Trophoblast cell (in vitro differentiated cells and primary cell): ENCODE measurements around the gene NCK2.

Experiments used
- DNase-seq, 2 donors: peaks; one replicate each; pipeline ENCODE4 v3.0.0-alpha.2; 2016
- H2AFZ ChIP-seq: 2 replicates; pipeline ENCODE4 v1.6.1; 2013; ENCODE audit warnings: low read length, moderate library complexity, mild to moderate bottlenecking; ENCODE audit not compliant: insufficient read depth, poor library complexity
- H2AK5ac ChIP-seq: 2 replicates; pipeline ENCODE4 v1.6.1; 2013; ENCODE audit warnings: mild to moderate bottlenecking, low read length
- H2BK120ac ChIP-seq: 2 replicates; pipeline ENCODE4 v1.6.1; 2013; ENCODE audit warnings: low read length, mild to moderate bottlenecking, moderate library complexity; ENCODE audit not compliant: insufficient read depth, poor library complexity
- H2BK12ac ChIP-seq: 2 replicates; pipeline ENCODE4 v1.6.1; 2013; ENCODE audit warnings: mild to moderate bottlenecking, low read length, moderate library complexity
- H2BK5ac ChIP-seq: 2 replicates; pipeline ENCODE4 v1.6.1; 2013; ENCODE audit warnings: low read length, low read depth, moderate library complexity, mild to moderate bottlenecking; ENCODE audit not compliant: poor library complexity
- H3K14ac ChIP-seq: 2 replicates; pipeline ENCODE4 v1.6.1; 2013; ENCODE audit warnings: mild to moderate bottlenecking, low read length
- H3K18ac ChIP-seq: 2 replicates; pipeline ENCODE4 v1.6.1; 2013; ENCODE audit warnings: mild to moderate bottlenecking, low read length
- H3K23ac ChIP-seq: 2 replicates; pipeline ENCODE4 v1.6.1; 2013; ENCODE audit warnings: low read length
- H3K27ac ChIP-seq: 2 replicates; pipeline ENCODE4 v1.5.1; 2013; ENCODE audit warnings: low read depth, mild to moderate bottlenecking, inconsistent platforms, low read length, moderate library complexity
- H3K27me3 ChIP-seq: 2 replicates; pipeline ENCODE4 v1.6.1; 2013; ENCODE audit warnings: inconsistent platforms, mild to moderate bottlenecking, low read length, moderate library complexity; ENCODE audit not compliant: insufficient read depth
- H3K36me3 ChIP-seq, 2 experiments: 1 replicate in 1 of 2; 2 replicates in 1 of 2; pipeline ENCODE4 v1.6.1; 2013; ENCODE audit warnings: low read length in 2 of 2, mild to moderate bottlenecking in 2 of 2, moderate library complexity in 1 of 2; ENCODE audit not compliant: insufficient read depth in 2 of 2, control insufficient read depth in 1 of 2
- H3K4ac ChIP-seq: 2 replicates; pipeline ENCODE4 v1.6.1; 2013; ENCODE audit warnings: low read depth, mild to moderate bottlenecking, low read length, moderate library complexity
- H3K4me1 ChIP-seq, 2 experiments: 1 replicate in 1 of 2; 2 replicates in 1 of 2; pipeline ENCODE4 v1.6.1; 2013; ENCODE audit warnings: low read length in 2 of 2, mild to moderate bottlenecking in 2 of 2, moderate library complexity in 1 of 2; ENCODE audit not compliant: insufficient read depth in 2 of 2, control insufficient read depth in 1 of 2
- H3K4me2 ChIP-seq: 2 replicates; pipeline ENCODE4 v1.6.1; 2013; ENCODE audit warnings: inconsistent platforms, mild to moderate bottlenecking, low read length, moderate library complexity
- H3K4me3 ChIP-seq: 2 replicates; pipeline ENCODE4 v1.5.1; 2013; ENCODE audit warnings: mild to moderate bottlenecking, low read depth, low read length, inconsistent platforms
- H3K79me1 ChIP-seq: one replicate; pipeline ENCODE4 v1.6.1; 2013; ENCODE audit warnings: low read length
- H3K79me2 ChIP-seq: 2 replicates; pipeline ENCODE4 v1.6.1; 2013; ENCODE audit warnings: low read length, mild to moderate bottlenecking; ENCODE audit not compliant: control insufficient read depth, insufficient read depth, poor library complexity
- H3K9ac ChIP-seq: 2 replicates; pipeline ENCODE4 v1.6.1; 2013; ENCODE audit warnings: mild to moderate bottlenecking, low read length
- H3K9me3 ChIP-seq: 2 replicates; pipeline ENCODE4 v1.6.1; 2013; ENCODE audit warnings: low read depth, mild to moderate bottlenecking, control low read depth, inconsistent platforms, low read length; ENCODE audit not compliant: insufficient read depth
- H4K12ac ChIP-seq: 2 replicates; pipeline ENCODE4 v1.6.1; 2013; ENCODE audit warnings: low read depth, mild to moderate bottlenecking, low read length, moderate library complexity
- H4K8ac ChIP-seq: 2 replicates; pipeline ENCODE4 v1.6.1; 2013; ENCODE audit warnings: low read depth, mild to moderate bottlenecking, low read length, moderate library complexity
- H4K91ac ChIP-seq: one replicate; pipeline ENCODE4 v1.6.1; 2013; ENCODE audit warnings: low read depth, mild to moderate bottlenecking, low read length, moderate library complexity
- WGBS: extraction: QIAGEN DNeasy Blood & Tissue Kit; methylation state at CpG from one replicate; pipeline ENCODE4 v1.1.7; 2013; ENCODE audit warnings: missing lambda C conversion rate; ENCODE audit not compliant: insufficient read length, insufficient coverage; ENCODE audit errors: extremely low coverage; 5-methylcytosine and 5-hydroxymethylcytosine counted together

The NCK2 gene

DNA sequence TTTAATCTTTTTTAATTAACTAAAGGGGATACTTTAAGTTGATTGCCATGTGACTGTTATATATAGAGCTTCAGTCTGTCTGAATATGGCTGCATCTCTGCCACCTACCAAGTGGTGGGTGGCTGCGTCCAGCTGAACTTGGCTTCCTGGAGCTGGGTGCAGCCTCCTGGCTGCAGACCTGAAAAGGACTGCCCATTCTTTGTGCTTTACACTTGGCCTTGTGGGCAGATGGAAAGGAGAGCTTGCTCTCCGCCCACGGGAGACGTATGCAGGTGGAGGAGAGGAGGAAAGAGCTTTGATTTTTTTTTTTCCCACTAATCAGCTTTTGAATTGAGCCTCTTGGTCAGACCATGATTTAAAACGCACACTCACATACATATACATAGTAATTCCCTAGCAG, 34.7 kb downstream of the NCK2 start:
- Histone ChIP-seq H3K79me2 (peaks cover 6% of the 10 kb centered on the region), H3K4me3 (no peak overlapping the region), H2AFZ (no peak overlapping the region), H3K27me3 (no peaks in the 10 kb centered on the region), H2BK120ac (no peak overlapping the region), H3K4me2 (no peak overlapping the region), H3K9ac (no peak overlapping the region), H4K12ac (no peak overlapping the region), H3K14ac (no peak overlapping the region), H3K9me3 (no peaks in the 10 kb centered on the region), H2BK12ac (no peak overlapping the region), H4K8ac (no peak overlapping the region), H3K23ac (no peak overlapping the region), H3K36me3 (peaks cover 3% of the 10 kb centered on the region in 2 experiments), H3K4me1 (no peaks in the 10 kb centered on the region), H4K91ac (no peak overlapping the region), H3K79me1 (no peaks in the 10 kb centered on the region), H2AK5ac (no peak overlapping the region), H3K4ac (no peak overlapping the region), H2BK5ac (no peak overlapping the region), H3K27ac (no peak overlapping the region), H3K18ac (no peak overlapping the region)
- WGBS, result no CpG with 5 or more reads among the region's 5 CpGs
- DNase-seq, result no peak

DNA sequence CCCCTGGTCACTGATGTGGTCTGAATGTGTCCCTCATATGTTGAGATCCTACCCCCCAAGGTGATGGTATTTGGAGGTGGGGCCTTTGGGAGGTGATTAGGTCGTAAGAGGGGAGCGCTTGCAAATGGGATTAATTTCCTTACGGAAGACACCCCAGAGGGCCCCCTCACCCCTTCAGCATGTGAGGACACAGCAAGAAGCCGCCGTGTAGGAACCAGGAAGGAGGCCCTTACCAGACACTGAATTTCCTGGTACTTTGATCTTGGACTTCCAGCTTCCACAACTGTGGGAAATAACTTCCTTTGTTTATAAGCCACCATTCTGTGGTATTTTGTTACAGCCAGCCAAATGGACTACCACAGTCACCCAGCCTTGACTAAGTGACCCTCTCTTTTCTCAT, 35.9 kb downstream of the NCK2 start:
- Histone ChIP-seq H3K27ac (no peak overlapping the region), H2BK12ac (no peak overlapping the region), H2BK120ac (no peak overlapping the region), H3K4me3 (no peak overlapping the region), H3K9me3 (no peaks in the 10 kb centered on the region), H3K79me2 (peaks cover 5% of the 10 kb centered on the region), H3K18ac (no peak overlapping the region), H4K91ac (no peak overlapping the region), H3K4me1 (no peaks in the 10 kb centered on the region), H3K36me3 (peaks cover 3% of the 10 kb centered on the region in 2 experiments), H3K23ac (no peak overlapping the region), H2AK5ac (no peak overlapping the region), H4K8ac (no peak overlapping the region), H3K14ac (no peak overlapping the region), H3K4me2 (no peak overlapping the region), H2AFZ (no peak overlapping the region), H3K4ac (no peak overlapping the region), H2BK5ac (no peak overlapping the region), H4K12ac (no peak overlapping the region), H3K27me3 (no peaks in the 10 kb centered on the region), H3K79me1 (no peaks in the 10 kb centered on the region), H3K9ac (no peak overlapping the region)
- no peak for DNase-seq
- no CpG with 5 or more reads among the region's 5 CpGs for WGBS

DNA sequence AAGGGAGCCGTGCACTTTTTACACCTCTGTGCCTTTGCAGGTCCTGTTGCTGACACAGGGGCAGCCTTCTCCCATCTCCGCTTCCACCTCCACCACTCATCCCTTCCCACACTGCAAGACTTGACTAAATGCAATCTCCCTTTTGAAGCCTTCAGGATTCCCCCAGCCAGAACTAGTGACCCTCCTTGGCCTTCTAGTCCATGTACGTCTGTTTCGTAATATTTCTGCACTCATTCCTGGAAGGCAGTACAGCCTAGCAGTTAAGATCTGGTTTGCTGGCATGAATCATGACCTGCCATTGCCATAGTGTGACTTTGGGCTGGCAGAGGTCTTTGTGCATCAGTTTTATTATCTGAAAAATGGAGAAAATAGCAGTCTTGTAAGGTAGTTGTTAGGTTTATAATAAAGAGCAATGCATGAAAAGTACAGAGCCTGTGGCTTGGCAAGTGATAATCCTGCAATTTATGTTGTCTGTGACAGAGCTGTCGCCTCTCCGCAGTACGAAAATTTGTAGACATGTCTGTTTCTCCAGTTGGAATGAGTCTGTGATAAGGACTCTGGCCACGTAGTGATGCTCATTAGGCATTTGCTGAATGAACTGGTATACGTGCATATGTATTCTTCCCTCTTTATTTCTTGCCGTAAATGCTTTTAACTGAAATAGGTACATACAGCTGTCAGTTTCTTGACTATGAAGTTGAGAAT, 36.7 kb downstream of the NCK2 start:
- no peak for DNase-seq
- WGBS, result no CpG with 5 or more reads among the region's 10 CpGs
- H3K23ac ChIP-seq, result no peak overlapping the region
- no peak overlapping the region for H3K18ac ChIP-seq
- peaks cover 5% of the 10 kb centered on the region for H3K79me2 ChIP-seq
- H3K4me1 ChIP-seq, result no peaks in the 10 kb centered on the region
- H2AK5ac ChIP-seq, result no peak overlapping the region
- H4K8ac ChIP-seq, result no peak overlapping the region
- no peaks in the 10 kb centered on the region for H3K27me3 ChIP-seq
- H4K91ac ChIP-seq, result no peak overlapping the region
- H3K14ac ChIP-seq, result no peak overlapping the region
- H3K36me3 ChIP-seq, result peaks cover 3% of the 10 kb centered on the region in 2 experiments
- H2AFZ ChIP-seq, result no peak overlapping the region
- H3K4ac ChIP-seq, result no peak overlapping the region
- no peaks in the 10 kb centered on the region for H3K79me1 ChIP-seq
- H3K4me3 ChIP-seq, result no peak overlapping the region
- H3K9me3 ChIP-seq, result peaks cover 2% of the 10 kb centered on the region
- no peak overlapping the region for H4K12ac ChIP-seq
- H2BK5ac ChIP-seq, result no peak overlapping the region
- H3K9ac ChIP-seq, result no peak overlapping the region
- H3K4me2 ChIP-seq, result no peak overlapping the region
- no peak overlapping the region for H2BK12ac ChIP-seq
- no peak overlapping the region for H2BK120ac ChIP-seq
- H3K27ac ChIP-seq, result no peak overlapping the region

DNA sequence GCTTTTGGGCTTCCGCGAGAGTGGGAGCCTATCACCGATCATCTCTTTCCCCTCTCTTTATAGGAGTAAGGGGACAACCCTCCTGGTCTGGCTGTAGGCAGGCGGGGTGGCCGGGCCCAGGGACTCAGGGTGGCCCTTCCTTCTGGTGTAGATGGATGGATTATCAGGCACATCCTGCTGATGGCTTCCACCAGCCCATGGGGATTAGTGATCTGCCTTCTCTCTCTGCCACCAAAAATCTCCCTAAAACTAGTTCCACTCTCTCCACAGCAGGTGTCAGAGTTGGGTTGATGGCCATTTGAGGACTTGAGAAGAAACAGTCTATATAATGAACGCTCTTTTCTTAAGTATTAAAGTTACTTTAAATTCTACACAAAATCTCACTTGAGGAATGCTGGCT, 37.4 kb downstream of the NCK2 start:
- Histone ChIP-seq H2BK12ac (no peak overlapping the region), H3K4me3 (no peak overlapping the region), H3K4ac (no peak overlapping the region), H2BK120ac (no peak overlapping the region), H4K8ac (no peak overlapping the region), H3K27me3 (no peaks in the 10 kb centered on the region), H3K4me1 (no peaks in the 10 kb centered on the region), H3K79me1 (no peaks in the 10 kb centered on the region), H2BK5ac (no peak overlapping the region), H3K4me2 (no peak overlapping the region), H3K36me3 (peaks cover 3% of the 10 kb centered on the region in 2 experiments), H2AK5ac (no peak overlapping the region), H2AFZ (no peak overlapping the region), H3K9ac (no peak overlapping the region), H4K91ac (no peak overlapping the region), H3K14ac (no peak overlapping the region), H3K9me3 (peaks cover 2% of the 10 kb centered on the region), H3K79me2 (peaks cover 7% of the 10 kb centered on the region), H3K27ac (no peak overlapping the region), H4K12ac (no peak overlapping the region), H3K23ac (no peak overlapping the region), H3K18ac (no peak overlapping the region)
- DNase-seq, result no peak
- WGBS, result no CpG with 5 or more reads among the region's 6 CpGs
